ENCODE results near the gene ABCE1.
A peak's percentile ranks its signal among the peaks of the same experiment; 100 is the strongest.

ABCE1 gene

GRCh38 chr4:145178740-145179280 is 80.7 kb downstream of the ABCE1 start:
- H3K9me3 ChIP-seq (ENCODE audit: control insufficient read depth, insufficient read depth, low read length) = no peaks in the 10 kb centered on the region
- no peaks in the 10 kb centered on the region for H3K9me2 ChIP-seq (replicated peaks; ENCODE audit: control insufficient read depth, low read length)
- H3K27ac ChIP-seq (ENCODE audit: low read depth, low read length) = peak overlapping the region; percentile 85
- H3K4me1 ChIP-seq (ENCODE audit: control insufficient read depth, low read length) = peaks cover 44% of the 10 kb centered on the region
- H3K27me3 ChIP-seq (ENCODE audit: control insufficient read depth, low read length) = no peaks in the 10 kb centered on the region
- peak overlapping the region; percentile 76 for H3K4me2 ChIP-seq (ENCODE audit: low read length)
- TF ChIP-seq EZH2phosphoT487 (IDR thresholded peaks at IDR 0.05; ENCODE audit: borderline replicate concordance, low read length) = no peak
- TF ChIP-seq, protein P1, sequence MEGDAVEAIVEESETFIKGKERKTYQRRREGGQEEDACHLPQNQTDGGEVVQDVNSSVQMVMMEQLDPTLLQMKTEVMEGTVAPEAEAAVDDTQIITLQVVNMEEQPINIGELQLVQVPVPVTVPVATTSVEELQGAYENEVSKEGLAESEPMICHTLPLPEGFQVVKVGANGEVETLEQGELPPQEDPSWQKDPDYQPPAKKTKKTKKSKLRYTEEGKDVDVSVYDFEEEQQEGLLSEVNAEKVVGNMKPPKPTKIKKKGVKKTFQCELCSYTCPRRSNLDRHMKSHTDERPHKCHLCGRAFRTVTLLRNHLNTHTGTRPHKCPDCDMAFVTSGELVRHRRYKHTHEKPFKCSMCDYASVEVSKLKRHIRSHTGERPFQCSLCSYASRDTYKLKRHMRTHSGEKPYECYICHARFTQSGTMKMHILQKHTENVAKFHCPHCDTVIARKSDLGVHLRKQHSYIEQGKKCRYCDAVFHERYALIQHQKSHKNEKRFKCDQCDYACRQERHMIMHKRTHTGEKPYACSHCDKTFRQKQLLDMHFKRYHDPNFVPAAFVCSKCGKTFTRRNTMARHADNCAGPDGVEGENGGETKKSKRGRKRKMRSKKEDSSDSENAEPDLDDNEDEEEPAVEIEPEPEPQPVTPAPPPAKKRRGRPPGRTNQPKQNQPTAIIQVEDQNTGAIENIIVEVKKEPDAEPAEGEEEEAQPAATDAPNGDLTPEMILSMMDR (IDR thresholded peaks at IDR 0.05; ENCODE audit: low read depth, low read length, poor library complexity, severe bottlenecking) = no peak
- peaks cover 70% of the 10 kb centered on the region for H3K79me2 ChIP-seq (ENCODE audit: control insufficient read depth, low read length)
- peak overlapping the region; percentile 100 for H3K4me3 ChIP-seq (ENCODE audit: low read length)
- peaks cover 4% of the 10 kb centered on the region; the same call in 1 of the 2 replicates for H4K20me1 ChIP-seq (ENCODE audit: control insufficient read depth, insufficient read depth, low read depth, low read length)
- H3K36me3 ChIP-seq (ENCODE audit: control insufficient read depth, low read length) = peaks cover 48% of the 10 kb centered on the region
- H3F3A ChIP-seq (ENCODE audit: control insufficient read depth, insufficient read depth) = peaks cover 23% of the 10 kb centered on the region

All from DOHH2 (cell line).